ENCODE data around the gene LIPC.

Gene LIPC

DNA sequence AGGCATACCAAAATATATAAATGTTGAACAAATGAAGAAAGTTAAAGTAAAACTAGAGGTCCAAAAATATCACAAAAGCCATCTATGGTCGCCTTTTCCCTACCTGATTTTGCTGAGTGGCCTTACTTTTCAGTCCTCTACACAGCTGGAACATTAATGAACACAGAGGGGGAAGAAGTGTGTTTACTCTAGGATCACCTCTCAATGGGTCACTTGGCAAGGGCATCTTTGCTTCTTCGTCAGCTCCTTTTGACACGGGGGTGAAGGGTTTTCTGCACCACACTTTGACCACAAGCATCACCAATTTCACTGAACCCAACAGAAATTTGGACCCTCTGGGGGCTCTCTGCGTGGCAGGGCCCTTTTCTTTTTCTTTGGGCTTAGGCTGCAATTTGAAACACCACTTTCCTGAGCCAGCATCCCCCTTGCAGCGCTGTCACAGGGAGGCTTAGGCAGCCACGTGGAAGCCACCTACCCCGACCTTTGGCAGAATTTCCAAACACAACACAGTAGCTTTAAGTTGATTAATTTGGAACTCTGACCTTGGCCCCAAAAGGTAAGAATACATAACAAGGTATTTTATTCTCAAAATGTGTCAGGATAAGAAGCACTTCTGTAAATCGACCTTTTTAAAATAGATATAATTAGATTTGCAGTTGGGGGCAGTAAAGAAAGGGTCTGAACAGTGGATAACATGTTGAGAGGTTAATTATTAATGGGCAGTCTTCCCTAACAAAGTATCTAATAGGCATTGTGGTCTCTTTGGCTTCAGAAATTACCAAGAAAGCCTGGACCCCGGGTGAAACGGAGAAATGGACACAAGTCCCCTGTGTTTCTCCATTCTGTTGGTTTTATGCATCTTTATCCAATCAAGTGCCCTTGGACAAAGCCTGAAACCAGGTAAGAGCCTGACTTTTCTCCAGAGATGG is at the start of gene LIPC:
TSS of gene LIPC (plus strand) at position 771 of the 929 bp plus-strand sequence. CDS start at position 813, 42 bp downstream.
- DNase-seq = no peak

DNA sequence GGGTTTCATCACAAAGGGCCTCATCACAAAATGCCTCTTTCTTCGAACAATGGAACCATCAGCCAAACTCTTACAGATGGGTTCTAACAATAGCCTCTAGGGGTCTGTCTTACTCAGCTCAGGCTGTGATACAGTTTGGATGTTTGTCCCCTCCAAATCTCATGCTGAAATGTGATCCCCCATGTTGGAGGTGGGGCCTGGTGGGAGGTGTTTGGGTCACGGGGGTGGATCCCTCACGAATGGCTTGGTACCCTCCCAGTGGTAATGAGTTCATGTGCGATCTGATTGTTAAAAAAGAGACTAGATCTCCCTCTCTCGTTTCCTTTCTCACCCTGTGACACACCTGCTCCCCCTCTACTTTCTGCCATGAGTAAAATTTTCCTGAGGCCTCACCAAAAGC is 47.9 kb upstream of the LIPC start:
- no peak for DNase-seq

- no peak for DNase-seq
Observed at GRCh38 chr15:58384667-58385066, 47.1 kb upstream of the LIPC start.

DNA sequence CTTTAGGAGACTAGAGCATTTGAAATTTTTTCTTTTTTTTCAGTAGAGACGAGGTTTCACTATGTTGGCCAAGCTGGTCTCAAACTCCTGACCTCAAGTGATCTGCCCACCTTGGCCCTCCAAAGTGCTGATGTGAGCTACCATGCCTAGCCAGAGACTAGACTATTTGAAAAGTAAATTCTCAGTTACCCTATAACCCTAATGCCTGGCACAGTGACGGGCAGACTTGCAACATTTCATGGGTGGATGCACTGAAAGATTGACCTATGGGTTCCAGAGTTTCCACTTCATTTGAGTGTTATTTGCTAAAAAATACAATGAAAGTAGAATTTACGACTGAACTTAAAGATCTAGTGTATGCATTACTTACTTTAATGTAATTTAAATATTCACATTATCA is 45.7 kb upstream of the LIPC start:
- no peak for DNase-seq

- no peak for DNase-seq
Observed at GRCh38 chr15:58386641-58387040, 45.1 kb upstream of the LIPC start.

GRCh38 chr15:58387130-58387529 is 44.7 kb upstream of the LIPC start:
- DNase-seq = no peak

DNA sequence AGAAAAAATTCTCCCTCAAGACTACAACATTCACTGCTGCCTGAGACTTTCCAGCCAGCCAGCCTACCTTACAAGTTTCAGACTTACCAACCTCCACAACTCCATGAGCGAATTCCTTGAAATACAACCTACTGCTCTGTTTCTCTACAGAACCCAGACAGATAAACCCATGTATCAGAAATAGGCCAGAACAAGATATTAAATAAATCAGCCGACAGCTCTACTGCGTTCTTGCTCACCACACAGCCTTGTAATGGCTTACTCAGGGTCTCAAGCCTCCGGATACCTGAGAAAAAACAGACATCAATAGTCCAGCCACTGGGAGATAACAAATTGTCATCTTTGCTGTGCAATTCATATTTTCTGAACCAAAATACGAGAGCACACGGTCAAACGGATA is 43.6 kb upstream of the LIPC start:
- no peak for DNase-seq

- no peak for DNase-seq
Observed at GRCh38 chr15:58390118-58390517, 41.7 kb upstream of the LIPC start.

DNA sequence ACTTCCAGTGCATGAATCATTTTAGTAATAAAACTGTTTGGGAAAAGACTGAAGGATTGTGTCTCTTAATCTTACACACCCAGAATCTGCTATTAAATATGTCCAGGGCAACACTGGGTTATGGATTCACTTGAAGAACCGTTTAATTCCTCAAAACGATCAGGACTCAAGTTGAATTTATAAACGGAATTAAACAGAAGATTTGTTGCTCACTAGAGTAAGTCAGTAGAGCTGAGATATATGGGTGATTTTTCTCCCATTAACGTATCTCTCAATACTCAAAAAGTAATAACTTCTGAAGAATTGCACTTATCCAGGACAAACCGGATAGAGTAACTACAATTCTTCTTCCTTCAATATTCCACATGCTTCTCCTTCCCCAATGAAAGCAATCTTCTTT is 41.1 kb upstream of the LIPC start:
- no peak for DNase-seq

DNA sequence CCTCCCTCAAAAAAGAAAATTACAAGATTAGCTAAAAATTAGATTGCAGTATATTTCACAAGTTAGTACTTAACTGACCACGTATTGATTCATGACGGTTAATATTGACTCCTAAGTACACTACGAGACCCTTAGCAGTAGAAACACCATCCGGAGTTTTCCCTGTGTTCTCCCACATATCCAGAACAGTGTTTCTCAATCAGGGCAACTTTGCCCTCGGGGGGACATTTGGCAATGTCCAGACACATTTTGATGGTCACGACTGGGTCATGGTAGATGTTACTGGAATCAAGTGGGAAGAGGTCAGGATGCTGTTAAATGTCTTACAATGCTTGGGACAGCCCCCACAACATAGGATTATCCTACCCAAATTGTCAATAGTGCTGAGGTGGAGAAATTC is 40.7 kb upstream of the LIPC start:
- no peak for DNase-seq

DNA sequence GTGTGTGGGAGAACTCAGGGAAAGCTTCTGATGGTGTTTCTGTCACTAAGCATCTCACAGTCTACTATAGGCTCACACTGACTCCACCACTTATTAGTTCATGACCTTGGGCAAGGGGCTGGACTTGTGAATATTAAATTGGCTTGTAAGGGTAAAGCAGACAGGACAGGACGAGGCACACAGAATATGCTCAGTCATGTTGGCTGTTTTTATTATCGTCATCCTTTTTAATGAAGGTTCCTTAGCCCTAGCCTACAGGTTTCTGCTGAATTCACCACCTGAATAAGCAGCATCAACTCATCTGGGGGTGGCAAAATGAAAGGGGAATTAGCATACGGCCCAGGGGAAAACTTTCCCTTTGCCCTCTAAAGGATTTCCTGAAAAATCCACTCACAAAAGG is 39.6 kb upstream of the LIPC start:
- DNase-seq = no peak

DNA sequence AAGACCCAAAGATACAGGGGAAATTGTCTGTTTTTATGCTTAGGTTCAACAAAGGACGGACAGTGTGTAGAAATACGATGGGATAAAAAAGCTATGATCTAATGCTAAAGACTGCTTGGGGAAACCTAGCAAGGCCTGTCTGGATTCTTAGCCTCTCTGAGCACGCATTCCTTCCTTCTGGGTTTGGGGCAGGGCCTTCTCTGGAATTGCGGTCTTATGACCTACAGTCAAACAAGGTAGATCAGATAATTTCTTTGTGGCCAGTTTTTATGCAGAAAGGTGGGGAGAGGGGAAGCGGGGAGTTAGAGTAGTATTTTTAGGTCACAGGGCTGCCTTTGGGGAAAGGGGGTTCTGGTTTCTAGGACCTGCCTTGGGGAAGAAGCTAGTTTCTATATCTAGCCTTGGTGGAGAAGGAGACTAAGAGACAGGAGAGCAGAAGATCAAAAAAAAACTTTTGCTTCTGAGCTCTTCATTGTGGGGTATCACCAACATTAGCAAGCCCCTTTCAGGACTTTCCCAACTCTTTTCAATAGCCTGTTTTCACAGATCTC is 39.1 kb upstream of the LIPC start:
- DNase-seq = no peak

DNA sequence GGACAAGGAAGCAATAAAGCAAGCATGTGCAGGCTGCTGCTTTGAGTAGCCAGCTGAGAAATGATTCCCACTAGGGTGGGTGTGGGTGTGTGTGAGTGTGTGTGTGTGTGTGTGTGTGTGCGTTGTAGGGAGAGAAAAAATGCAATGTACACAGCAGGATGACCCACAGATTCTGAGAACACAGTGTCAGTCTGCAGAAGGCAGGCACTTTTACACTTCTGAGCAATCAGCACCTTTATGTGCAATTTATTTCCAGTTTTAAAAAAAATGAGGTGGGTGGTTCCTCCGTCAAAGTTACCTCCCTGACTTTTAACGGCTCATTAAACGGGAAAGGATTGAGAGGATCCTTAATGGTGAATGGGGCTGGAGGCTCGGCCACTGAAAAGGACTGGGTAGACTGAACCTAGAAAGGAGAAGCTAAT is 38.5 kb upstream of the LIPC start:
- no peak for DNase-seq

- no peak for DNase-seq
Observed at GRCh38 chr15:58396181-58396580, 35.6 kb upstream of the LIPC start.

GRCh38 chr15:58398071-58398470 is 33.7 kb upstream of the LIPC start:
- no peak for DNase-seq

DNA sequence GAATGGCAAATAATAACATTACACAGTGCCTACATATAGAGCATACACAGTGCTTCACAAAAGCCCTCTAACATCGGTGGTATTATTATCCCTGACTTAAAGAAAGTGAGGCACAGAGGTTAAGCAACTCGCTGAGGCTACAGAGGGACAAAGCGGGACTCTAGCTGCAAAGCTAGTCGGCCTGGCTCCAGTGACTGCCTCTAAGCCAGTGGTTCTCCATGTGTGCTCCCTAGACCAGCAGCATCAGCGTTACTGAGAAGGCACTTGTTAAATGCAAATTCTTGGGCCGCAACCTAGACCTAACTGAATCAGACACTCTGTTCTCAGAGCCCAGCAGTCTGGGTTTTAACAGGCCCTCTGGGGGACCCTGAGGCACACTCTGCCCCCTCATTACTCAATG is 33.1 kb upstream of the LIPC start:
- no peak for DNase-seq

DNA sequence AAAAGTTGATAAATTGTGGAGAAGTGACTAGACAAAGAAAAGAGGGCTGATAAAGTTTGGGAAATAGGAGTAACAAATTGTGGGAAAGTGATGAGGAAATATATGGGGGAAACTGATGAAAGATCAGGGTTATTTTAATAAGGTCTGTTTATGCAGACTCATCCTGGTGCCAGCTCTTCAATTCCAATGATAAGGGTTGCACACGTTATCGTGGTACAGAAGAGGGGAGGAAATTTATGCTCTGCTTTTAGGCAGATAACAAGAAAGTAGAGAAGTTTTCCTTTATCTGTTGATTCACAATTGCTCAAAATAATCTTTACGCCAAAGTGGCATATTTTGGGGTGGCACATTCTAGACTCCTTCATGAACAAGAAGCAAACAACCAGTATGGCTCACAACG is 32.1 kb upstream of the LIPC start:
- no peak for DNase-seq

DNA sequence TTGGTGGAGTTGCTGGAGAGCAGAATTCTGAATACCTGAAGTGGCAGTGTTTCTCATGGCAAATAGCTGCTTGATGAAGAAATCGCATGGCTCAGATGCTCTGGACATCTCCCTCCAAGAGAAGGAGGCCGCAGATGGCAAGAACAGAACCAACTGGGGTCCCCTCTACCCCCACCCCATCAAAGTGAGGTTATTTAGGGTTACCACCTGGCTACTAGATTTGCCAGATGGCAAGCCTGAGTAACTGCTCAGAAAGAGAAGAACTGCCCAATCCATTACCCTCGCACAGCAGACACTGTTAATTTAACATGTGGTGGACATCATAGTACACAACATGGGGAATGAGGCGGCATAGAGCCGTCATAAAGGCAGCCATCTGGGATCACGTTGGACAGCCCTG is 30.5 kb upstream of the LIPC start:
- DNase-seq = no peak

DNA sequence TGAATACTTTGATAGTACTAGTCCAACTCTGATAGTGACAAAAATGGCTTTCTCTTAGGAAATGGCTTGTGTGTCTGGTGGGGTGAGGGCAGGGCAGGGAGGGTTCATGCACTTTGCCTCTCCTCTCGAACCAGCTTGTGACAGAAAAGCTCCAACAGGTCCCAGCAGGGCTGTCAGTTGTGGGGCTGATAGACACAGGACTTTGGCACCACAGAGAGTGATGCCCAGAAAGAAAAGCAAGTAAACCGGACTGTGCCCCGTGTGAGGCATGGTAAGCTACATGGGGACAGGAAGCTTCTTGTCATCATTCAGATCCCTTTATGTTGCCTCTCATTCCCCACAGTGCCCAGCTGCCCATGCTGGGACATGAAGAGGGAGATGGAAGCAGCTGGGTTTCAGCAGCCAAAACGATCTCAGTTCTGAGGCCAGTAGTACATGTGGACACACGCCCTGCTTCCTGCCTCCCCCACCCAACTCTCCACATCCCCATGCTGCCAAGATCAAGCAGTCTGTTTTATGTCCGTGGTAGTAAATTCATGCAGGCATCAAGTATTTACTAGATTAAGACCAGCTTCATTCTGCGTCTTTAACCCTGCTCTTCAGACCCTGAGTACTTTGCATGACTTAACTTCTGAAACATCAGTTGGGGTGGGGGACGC is 29.7 kb upstream of the LIPC start:
- no peak for DNase-seq

DNA sequence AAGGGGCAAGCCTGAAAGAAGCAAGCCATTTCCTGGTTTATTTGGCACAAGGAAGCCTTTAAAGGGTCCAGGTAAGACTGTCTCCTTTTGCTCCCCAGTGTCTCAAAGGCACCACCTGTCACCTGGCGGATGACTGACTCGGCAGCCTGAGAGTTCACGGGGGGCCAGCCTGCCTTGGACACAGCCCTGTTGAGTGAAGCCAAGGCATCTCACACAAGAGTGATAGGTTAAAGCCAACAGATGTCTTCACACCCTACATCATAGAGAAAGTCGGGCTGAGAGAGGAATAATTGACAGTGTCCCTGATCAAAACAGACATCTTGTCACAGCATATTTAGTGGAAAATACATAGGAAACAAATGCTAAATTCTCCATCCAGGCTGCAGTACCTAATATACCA is 28.2 kb upstream of the LIPC start:
- no peak for DNase-seq

DNA sequence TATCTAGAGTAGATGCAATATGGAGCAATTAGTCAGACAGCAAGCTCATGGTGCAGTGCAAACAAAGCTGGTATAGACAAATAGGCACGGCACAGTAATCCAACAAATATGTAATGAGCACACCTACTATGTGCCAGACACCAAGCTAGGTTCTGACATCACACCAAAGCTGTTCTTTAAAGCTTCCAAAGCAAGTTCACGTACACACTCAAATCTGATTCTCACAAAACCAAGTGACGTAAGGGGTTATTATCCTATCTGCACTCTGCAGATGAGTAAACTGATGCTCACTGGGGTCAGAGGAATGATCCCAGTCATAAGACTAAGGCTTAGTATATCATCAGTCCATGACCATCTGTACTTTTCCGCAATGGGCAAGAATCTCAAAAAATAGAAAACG is 27.8 kb upstream of the LIPC start:
- no peak for DNase-seq

- DNase-seq = no peak
Observed at GRCh38 chr15:58404722-58405121, 27.1 kb upstream of the LIPC start.

DNA sequence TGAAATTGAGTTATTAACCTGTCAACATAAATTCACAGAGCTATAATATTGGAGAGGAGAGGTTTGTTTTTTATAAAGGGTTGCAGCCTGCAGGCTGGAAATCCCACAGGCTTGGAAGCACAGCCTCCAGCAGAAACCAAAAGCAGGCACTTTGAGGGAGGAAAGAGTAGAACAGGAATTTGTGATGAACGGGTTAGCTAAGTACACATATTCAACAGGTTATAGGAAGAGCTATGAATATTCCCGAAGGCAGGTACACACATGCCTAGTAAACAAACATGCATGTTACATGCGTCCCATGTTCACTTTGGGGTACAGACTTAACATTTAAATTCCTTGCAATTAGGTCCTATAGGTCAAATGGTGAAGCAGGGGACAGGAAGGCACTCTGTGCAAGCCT is 25.9 kb upstream of the LIPC start:
- DNase-seq = no peak

- no peak for DNase-seq
Observed at GRCh38 chr15:58406811-58407210, 25.0 kb upstream of the LIPC start.
